ENCODE results near the gene ADRM1. TPM values are rescaled to one million over a fixed set of nuclear protein-coding genes. Genes with fewer than 3 reads are reported as not detected.

Gene ADRM1
- total RNA-seq, 2 experiments from 2014 or later = 110 to 115 TPM

DNA sequence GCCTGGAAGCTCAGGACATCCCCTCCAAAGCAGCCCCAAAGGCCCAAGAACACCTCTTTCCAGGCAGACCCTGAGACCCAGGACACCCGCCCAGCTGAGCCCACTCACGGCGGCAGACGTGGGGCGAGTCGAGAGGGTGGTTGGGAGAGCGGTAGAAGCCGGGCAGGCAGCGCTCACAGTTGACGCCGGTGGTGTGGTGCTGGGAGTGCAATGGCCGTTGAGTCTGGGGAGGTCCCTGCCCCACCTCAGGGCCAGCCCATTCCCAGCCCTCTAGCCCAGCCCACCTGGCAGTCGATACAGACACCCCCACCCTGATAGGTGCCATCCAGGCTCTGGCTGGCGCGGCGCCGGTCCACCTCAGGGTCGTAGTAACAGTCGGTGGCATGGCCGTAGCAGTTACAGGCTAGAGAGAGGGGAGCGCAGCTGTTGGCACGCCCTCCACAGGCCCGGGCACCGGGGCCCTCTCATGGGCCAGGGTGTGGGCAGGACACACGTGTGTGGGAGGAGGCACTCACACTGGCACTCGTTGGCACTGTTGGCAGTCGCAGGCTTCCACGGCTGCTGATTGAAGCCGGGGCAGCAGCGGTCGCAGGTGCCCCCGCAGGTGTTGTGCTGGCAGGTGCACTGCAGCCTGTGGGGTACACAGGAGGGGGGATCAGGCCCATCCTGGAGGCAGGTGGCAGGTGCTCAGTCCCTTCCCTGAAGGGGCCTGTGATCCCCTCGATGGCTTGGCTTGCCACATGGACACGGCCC lies 43.8 kb downstream of the ADRM1 start:
- intact Hi-C loops (cut with micrococcal nuclease) = no loop called here
- H3K4me3 Mint-ChIP-seq = no peak overlapping the region
- H3K36me3 Mint-ChIP-seq (ENCODE audit: low read depth) = no peaks in the 10 kb centered on the region
- no peaks in the 10 kb centered on the region for H3K4me1 Mint-ChIP-seq (ENCODE audit: low read depth)
- no peak overlapping the region for H3K27ac Mint-ChIP-seq
- no peak for DNase-seq
- H3K27me3 Mint-ChIP-seq = no peaks in the 10 kb centered on the region
- H3K9me3 Mint-ChIP-seq = peaks cover 8% of the 10 kb centered on the region
- ChIA-PET CTCF (no interaction called here), POLR2A (no interaction called here)
- TF ChIP-seq, protein P1, sequence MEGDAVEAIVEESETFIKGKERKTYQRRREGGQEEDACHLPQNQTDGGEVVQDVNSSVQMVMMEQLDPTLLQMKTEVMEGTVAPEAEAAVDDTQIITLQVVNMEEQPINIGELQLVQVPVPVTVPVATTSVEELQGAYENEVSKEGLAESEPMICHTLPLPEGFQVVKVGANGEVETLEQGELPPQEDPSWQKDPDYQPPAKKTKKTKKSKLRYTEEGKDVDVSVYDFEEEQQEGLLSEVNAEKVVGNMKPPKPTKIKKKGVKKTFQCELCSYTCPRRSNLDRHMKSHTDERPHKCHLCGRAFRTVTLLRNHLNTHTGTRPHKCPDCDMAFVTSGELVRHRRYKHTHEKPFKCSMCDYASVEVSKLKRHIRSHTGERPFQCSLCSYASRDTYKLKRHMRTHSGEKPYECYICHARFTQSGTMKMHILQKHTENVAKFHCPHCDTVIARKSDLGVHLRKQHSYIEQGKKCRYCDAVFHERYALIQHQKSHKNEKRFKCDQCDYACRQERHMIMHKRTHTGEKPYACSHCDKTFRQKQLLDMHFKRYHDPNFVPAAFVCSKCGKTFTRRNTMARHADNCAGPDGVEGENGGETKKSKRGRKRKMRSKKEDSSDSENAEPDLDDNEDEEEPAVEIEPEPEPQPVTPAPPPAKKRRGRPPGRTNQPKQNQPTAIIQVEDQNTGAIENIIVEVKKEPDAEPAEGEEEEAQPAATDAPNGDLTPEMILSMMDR (IDR thresholded peaks at IDR 0.05) = no peak
- ATAC-seq = no peak

DNA sequence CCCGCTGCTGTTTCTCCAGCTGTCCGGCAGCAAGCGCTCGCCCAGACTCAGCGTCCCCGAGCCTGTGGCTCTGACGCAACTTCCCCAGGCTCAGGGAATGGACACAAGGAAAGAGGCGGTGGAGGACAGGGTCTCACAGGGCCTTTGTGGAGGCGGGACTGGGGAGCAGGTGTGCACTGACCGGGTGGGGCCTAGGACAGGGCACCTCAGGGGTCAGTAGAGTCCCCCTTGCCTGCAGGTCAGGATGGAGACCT lies 44.3 kb downstream of the ADRM1 start:
- CTCF ChIA-PET = no interaction called here

DNA sequence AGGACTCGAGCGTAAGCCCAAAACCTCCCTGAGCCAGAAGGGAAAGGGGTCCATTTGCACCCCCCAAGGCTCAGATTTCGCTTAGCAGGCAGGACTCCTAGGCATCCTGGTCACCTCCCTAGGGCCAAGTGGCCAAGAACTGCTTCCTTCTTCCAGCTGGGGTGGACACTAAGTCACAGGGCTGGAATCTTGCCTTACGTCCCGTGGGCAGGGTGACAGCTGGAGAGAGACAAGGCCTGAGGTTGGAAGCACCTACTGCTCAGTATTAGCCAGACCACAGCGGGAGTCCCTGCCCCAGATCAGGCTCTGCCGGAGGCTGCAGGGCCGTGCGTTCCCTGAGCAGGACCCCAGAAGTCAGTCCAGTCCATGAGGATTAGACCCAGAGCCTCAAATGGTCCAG lies 44.6 kb downstream of the ADRM1 start:
- intact Hi-C loops (cut with micrococcal nuclease) = no loop called here
- ChIA-PET POLR2A (no interaction called here), CTCF (no interaction called here)
- Mint-ChIP-seq H3K4me3 (no peak overlapping the region), H3K9me3 (peaks cover 8% of the 10 kb centered on the region), H3K36me3 (ENCODE audit: low read depth) (no peaks in the 10 kb centered on the region), H3K27me3 (no peaks in the 10 kb centered on the region), H3K27ac (no peak overlapping the region), H3K4me1 (ENCODE audit: low read depth) (no peaks in the 10 kb centered on the region)
- ATAC-seq = no peak
- TF ChIP-seq, protein P1 (IDR thresholded peaks at IDR 0.05) = no peak
- DNase-seq = no peak

More for the DNA sequence above, 44.3 kb downstream of the ADRM1 start:
- TF ChIP-seq, protein P1 (IDR thresholded peaks at IDR 0.05) = no peak
- H3K36me3 Mint-ChIP-seq (ENCODE audit: low read depth) = no peaks in the 10 kb centered on the region
- ATAC-seq (no peak), DNase-seq (no peak)
- POLR2A ChIA-PET = no interaction called here
- no peaks in the 10 kb centered on the region for H3K4me1 Mint-ChIP-seq (ENCODE audit: low read depth)
- H3K27ac Mint-ChIP-seq = no peak overlapping the region
- no peaks in the 10 kb centered on the region for H3K27me3 Mint-ChIP-seq
- H3K9me3 Mint-ChIP-seq = peaks cover 8% of the 10 kb centered on the region
- intact Hi-C loops (cut with micrococcal nuclease) = no loop called here
- no peak overlapping the region for H3K4me3 Mint-ChIP-seq

DNA sequence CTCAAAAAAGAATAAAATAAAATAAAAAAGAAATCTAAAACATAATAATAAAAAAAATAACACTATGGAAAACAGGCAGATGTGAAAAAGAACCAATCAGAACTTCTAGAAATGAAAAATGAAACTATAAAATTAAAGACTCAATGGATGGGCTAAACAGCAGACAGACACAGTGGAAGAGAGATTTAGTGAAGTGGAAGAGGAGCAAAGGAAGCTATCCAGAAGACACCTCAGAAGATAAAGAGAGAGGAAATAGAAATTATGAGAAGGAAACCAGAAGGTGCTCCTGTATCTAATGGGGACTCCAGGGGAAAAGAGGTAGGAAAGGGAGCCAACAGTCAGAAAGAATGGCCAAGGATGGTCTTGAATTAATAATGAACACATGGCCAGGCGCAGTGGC lies 45.8 kb downstream of the ADRM1 start:
- intact Hi-C loops (cut with micrococcal nuclease) = no loop called here
- no peak for DNase-seq

DNA sequence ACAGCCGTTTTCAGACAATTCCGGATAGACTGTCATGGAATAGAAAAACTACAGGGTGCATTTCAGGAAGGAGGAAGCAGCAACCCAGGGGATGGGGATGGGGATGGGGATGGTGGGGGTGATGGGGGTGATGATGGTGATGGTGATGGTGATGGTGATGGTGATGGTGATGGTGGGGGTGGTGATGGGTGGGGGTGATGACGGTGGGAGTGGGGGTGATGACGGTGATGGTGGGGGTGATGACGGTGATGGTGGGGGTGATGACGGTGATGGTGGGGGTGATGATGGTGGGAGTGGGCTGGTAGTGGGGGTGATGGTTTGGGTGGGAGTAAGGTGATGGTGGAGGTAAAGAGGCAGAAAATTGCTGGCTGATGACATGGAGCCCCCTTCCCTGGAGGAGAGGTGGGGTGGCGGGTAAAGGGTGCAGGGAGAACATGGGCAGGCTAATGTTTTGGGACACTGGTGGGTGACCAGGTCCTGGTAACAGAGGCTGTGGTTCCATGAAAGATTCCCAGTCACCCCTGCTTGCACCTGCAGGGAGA lies 46.8 kb downstream of the ADRM1 start:
- H3K4me3 Mint-ChIP-seq = no peak overlapping the region
- ChIA-PET CTCF (no interaction called here), POLR2A (interaction anchor here (0.6 kb wide), 1 partner anchor 357 kb away, joined by 4 read pairs; no protein-coding TSS in a partner anchor)
- no peak overlapping the region for H3K27ac Mint-ChIP-seq
- H3K4me1 Mint-ChIP-seq (ENCODE audit: low read depth) = no peaks in the 10 kb centered on the region
- DNase-seq (no peak), ATAC-seq (no peak)
- intact Hi-C loops (cut with micrococcal nuclease) = no loop called here
- TF ChIP-seq, protein P1 (IDR thresholded peaks at IDR 0.05) = no peak
- peaks cover 8% of the 10 kb centered on the region for H3K9me3 Mint-ChIP-seq
- no peaks in the 10 kb centered on the region for H3K27me3 Mint-ChIP-seq
- no peaks in the 10 kb centered on the region for H3K36me3 Mint-ChIP-seq (ENCODE audit: low read depth)

More for the DNA sequence above, 45.8 kb downstream of the ADRM1 start:
- Mint-ChIP-seq H3K36me3 (ENCODE audit: low read depth) (no peaks in the 10 kb centered on the region), H3K27me3 (no peaks in the 10 kb centered on the region), H3K9me3 (peaks cover 8% of the 10 kb centered on the region), H3K4me3 (no peak overlapping the region), H3K27ac (no peak overlapping the region), H3K4me1 (ENCODE audit: low read depth) (no peaks in the 10 kb centered on the region)
- no peak for ATAC-seq
- CTCF ChIA-PET = no interaction called here
- POLR2A ChIA-PET = no interaction called here
- TF ChIP-seq, protein P1 (IDR thresholded peaks at IDR 0.05) = no peak
